Muscle of leg (tissue), 11 donors: ENCODE results near the gene GPR108. TPM values are rescaled to one million over a fixed set of nuclear protein-coding genes. Genes with fewer than 3 reads are reported as not detected.
"Not testable (repeated sequence)": the region's sequence is repeated elsewhere in the genome, so short reads cannot be mapped to it uniquely, and the experiment has no call there.

Experiments used
- DNase-seq: peaks from one replicate; pipeline ENCODE4 v3.0.0; 2013
- H3K27ac ChIP-seq: one replicate; pipeline ENCODE4 v1.5.1; 2013; ENCODE audit warnings: mild to moderate bottlenecking, low read length, control low read depth
- H3K27me3 ChIP-seq: one replicate; pipeline ENCODE4 v1.6.1; 2013; ENCODE audit warnings: low read length; ENCODE audit not compliant: control insufficient read depth, insufficient read depth
- H3K36me3 ChIP-seq: one replicate; pipeline ENCODE4 v1.6.1; 2013; ENCODE audit warnings: low read length; ENCODE audit not compliant: control insufficient read depth, insufficient read depth
- H3K4me1 ChIP-seq: one replicate; pipeline ENCODE4 v1.6.1; 2013; ENCODE audit warnings: low read length; ENCODE audit not compliant: control insufficient read depth, insufficient read depth
- H3K4me3 ChIP-seq: one replicate; pipeline ENCODE4 v1.5.1; 2013; ENCODE audit warnings: low read length, control low read depth
- H3K9me3 ChIP-seq: replicated peaks from 2 replicates; pipeline ENCODE4 v1.6.1; 2013; ENCODE audit warnings: low read depth, low read length; ENCODE audit not compliant: control insufficient read depth
- WGBS: methylation state at CpG from one replicate; pipeline ENCODE4 v1.1.5; 2013; ENCODE audit warnings: missing lambda C conversion rate; ENCODE audit not compliant: insufficient coverage; 5-methylcytosine and 5-hydroxymethylcytosine counted together
- polyA plus RNA-seq, 8 donors: library from polyadenylated mRNA; unstranded; fragments of 120-200 nt; gene quantifications; one replicate each; pipeline versions ENCODE4 v1.2.1 to v1.2.3, GENCODE V29; 2013; ENCODE audit warnings: inconsistent platforms in 1 of 8, low replicate concordance in 1 of 8; ENCODE audit not compliant: insufficient read length in 8 of 8, insufficient read depth in 1 of 8
- total RNA-seq: library from RNA; stranded (reverse); fragments of 120-200 nt; gene quantifications from one replicate; pipeline ENCODE4 v1.2.4, GENCODE V29; 2013

The GPR108 gene
- total and polyA plus RNA-seq, 9 donors = 20.9 to 37.1 (median 25.7) TPM

DNA sequence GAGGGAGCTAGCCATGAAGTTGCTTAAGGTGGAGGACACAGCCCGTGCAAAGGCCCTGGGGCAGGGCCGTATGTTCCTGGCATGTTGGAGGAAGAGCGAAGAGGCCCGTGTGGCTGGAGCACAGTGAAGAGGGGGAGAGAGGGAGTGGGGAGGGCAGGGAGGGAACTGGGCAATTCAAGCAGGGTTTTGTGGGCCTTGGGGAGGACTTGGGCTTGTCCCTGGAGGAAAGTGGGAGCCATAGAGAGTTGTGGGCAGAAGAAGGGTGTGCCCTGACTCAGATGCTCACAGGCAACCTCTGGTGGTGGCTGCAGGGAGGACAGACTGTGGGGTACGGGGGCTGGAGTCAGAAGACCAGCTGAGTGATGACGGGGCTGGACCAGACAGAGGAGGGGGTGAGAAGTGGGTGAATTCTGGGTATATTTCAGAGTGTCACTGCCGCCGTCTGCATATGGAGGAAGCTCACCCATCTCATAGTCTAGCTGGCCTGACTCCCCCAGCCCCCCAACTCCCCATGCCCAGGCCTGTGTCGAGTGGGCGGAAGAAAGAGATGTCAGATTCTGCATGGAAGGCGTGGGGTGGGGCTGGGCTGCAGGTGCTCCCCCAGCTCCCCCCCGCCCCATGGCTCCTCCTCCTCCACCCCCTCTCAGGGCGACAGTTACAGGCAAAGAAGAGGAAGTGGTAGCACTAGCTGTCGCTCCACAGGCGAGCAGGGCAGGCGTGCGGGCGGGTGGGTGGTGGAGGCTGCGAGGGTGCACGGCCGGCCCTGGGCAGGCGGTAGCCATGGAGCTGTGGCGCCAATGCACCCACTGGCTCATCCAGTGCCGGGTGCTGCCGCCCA, 34.9 kb upstream of the GPR108 start, which contains the start of gene VAV1:
Gene VAV1, plus strand, starts transcription at position 681 of the 838 bp plus-strand sequence. Its CDS starts 100 bp downstream, at position 781.
- H3K27ac ChIP-seq = no peak within 1 kb of the TSS
- DNase-seq = no peak
- H3K4me3 ChIP-seq = peak within 1 kb of the TSS; percentile 39
- 45% methylated on average over 18 of the region's 25 CpGs for WGBS
- H3K9me3 ChIP-seq = no peaks in the 10 kb centered on the region
- peaks cover 11% of the 10 kb centered on the region for H3K27me3 ChIP-seq
- H3K4me1 ChIP-seq = peaks cover 3% of the 10 kb centered on the region
- H3K36me3 ChIP-seq = no peaks in the 10 kb centered on the region

- not testable (repeated sequence) for DNase-seq, H3K4me1 ChIP-seq, H3K9me3 ChIP-seq, H3K36me3 ChIP-seq, H3K27ac ChIP-seq, H3K4me3 ChIP-seq
- H3K27me3 ChIP-seq = peaks cover 17% of the 10 kb centered on the region
- 78% methylated on average over 7 of the region's 7 CpGs for WGBS
These were observed 34.3 kb upstream of the GPR108 start for GRCh38 chr19:6771648-6772027.

DNA sequence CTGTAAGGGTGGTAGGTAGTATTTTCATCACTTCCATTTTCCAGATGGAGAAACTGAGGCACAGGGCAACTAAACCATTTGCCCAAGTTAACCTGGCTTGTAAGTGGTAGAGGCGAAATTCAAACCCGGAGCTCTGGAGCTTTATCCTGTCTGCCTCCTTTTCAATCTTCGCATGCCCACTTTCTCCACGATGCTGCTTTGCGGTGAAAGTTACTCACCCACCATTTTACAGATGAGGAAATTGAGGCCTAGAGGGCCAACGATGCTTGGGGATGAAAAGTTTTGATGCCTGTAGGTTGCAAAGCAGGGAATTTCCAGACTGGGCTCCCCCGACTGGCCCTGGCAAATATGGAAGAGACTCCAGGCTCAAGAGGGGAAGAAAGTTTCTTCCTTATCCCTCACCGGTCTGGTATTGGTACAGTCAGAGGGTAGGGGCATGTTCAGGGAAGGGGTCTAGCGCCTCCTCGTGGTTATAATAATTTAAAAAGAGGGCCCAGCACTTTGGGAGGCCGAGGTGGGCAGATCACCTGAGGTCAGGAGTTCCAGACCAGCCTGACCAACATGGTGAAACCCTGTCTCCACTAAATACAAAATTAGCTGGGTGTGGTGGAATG, 31.7 kb upstream of the GPR108 start:
- no peak overlapping the region for H3K27ac ChIP-seq
- no peak overlapping the region for H3K4me3 ChIP-seq
- no peaks in the 10 kb centered on the region for H3K36me3 ChIP-seq
- H3K9me3 ChIP-seq = no peaks in the 10 kb centered on the region
- no CpG with 5 or more reads among the region's 11 CpGs for WGBS
- DNase-seq = no peak
- H3K4me1 ChIP-seq = peaks cover 10% of the 10 kb centered on the region
- H3K27me3 ChIP-seq = peaks cover 29% of the 10 kb centered on the region

DNA sequence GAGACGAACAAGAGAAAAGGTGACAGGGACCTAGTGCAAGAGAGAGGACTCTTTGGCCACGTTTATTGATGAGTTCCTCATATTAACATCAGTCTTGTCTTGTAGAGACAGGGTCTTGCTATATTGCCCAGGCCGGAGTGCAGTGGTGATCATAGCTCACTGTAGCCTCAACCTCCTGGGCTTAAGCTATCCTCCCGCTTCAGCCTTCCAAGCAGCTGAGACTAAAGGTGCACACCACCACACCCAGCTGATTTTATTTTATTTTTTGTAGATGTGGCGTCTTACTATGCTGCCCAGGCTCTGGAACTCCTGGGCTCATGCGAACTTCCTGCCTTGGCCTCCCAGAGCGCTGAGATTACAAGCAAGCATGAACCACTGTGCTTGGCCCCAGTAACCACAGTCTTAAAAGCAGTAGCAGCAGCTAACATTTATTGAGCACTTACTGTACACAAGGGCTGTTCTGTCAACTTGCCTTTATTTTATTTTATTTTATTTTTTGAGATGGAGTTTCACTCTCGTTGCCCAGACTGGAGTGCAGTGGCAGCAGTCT, 30.9 kb upstream of the GPR108 start:
- Histone ChIP-seq H3K9me3 (no peaks in the 10 kb centered on the region), H3K27me3 (peaks cover 29% of the 10 kb centered on the region), H3K27ac (no peak overlapping the region), H3K4me3 (no peak overlapping the region), H3K4me1 (peaks cover 10% of the 10 kb centered on the region), H3K36me3 (no peaks in the 10 kb centered on the region)
- WGBS = 75% methylated on average over 3 of the region's 8 CpGs
- no peak for DNase-seq

GRCh38 chr19:6767357-6768235, 30.2 kb upstream of the GPR108 start, which contains the start of gene SH2D3A:
SH2D3A (minus strand) TSS chr19:6767435; CDS start chr19:6763748, 3,687 bp downstream.
- WGBS = 3% methylated on average over 39 of the region's 47 CpGs
- DNase-seq = no peak
- no peak within 1 kb of the TSS for H3K27ac ChIP-seq
- peaks cover 29% of the 10 kb centered on the region for H3K27me3 ChIP-seq
- H3K4me1 ChIP-seq = peaks cover 10% of the 10 kb centered on the region
- H3K9me3 ChIP-seq = no peaks in the 10 kb centered on the region
- H3K4me3 ChIP-seq = no peak within 1 kb of the TSS
- no peaks in the 10 kb centered on the region for H3K36me3 ChIP-seq

- H3K36me3 ChIP-seq = no peaks in the 10 kb centered on the region
- no peak overlapping the region for H3K27ac ChIP-seq
- H3K4me3 ChIP-seq = no peak overlapping the region
- H3K9me3 ChIP-seq = no peaks in the 10 kb centered on the region
- no peak for DNase-seq
- H3K27me3 ChIP-seq = peaks cover 29% of the 10 kb centered on the region
- WGBS = 6% methylated on average over 14 of the region's 15 CpGs
- H3K4me1 ChIP-seq = peaks cover 10% of the 10 kb centered on the region
These were observed 29.6 kb upstream of the GPR108 start for GRCh38 chr19:6767081-6767356.

DNA sequence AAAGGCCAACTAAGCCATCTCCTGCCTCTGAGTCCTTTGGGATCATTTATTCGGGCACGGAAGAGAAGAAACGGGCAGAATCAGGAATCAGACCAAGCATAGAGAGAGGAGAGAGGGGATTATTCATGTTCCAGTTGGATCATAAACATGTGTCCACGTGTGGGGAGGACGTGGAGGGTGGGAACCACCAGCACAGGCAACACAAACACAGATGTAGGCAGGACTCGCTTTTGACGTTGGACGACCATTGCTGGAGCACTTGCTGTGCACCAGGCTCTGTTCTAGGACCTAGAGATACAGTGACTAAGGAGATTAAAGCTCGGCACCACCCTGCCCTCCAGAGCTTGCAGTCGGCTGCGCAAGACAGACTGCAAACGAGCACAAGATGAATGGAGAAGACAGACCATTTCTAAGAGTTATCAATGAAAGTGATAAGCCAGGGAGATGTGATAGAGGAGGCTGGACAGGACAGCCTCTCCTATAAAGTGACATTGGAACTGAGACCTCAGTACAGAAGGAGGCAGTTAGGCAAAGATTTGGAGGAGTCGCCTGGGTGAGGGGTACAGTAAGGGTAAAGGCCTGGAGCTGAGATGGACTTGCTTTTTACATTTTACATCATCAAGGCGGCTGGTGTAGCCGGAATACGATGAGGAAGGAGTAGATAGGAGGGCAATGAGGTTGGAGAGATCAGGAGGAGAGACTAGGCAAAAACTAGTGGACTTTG, 29.1 kb upstream of the GPR108 start:
- no peaks in the 10 kb centered on the region for H3K9me3 ChIP-seq
- H3K36me3 ChIP-seq = no peaks in the 10 kb centered on the region
- no peak overlapping the region for H3K27ac ChIP-seq
- peaks cover 10% of the 10 kb centered on the region for H3K4me1 ChIP-seq
- peaks cover 29% of the 10 kb centered on the region for H3K27me3 ChIP-seq
- DNase-seq = no peak
- no peak overlapping the region for H3K4me3 ChIP-seq
- 29% methylated on average over 13 of the region's 16 CpGs for WGBS

- 35% methylated on average over 6 of the region's 8 CpGs for WGBS
- H3K4me1 ChIP-seq = peaks cover 10% of the 10 kb centered on the region
- no peak overlapping the region for H3K27ac ChIP-seq
- no peaks in the 10 kb centered on the region for H3K36me3 ChIP-seq
- peaks cover 29% of the 10 kb centered on the region for H3K27me3 ChIP-seq
- no peak for DNase-seq
- H3K4me3 ChIP-seq = no peak overlapping the region
- no peaks in the 10 kb centered on the region for H3K9me3 ChIP-seq
These were observed 28.5 kb upstream of the GPR108 start for GRCh38 chr19:6765738-6766356.

GRCh38 chr19:6762253-6762797, 24.9 kb upstream of the GPR108 start:
- 92% methylated on average over 4 of the region's 8 CpGs for WGBS
- DNase-seq, H3K4me1 ChIP-seq, H3K9me3 ChIP-seq, H3K36me3 ChIP-seq, H3K4me3 ChIP-seq, H3K27ac ChIP-seq: not testable (repeated sequence)
- peaks cover 19% of the 10 kb centered on the region for H3K27me3 ChIP-seq
